HL-60 (cell line): ENCODE data around the gene SLC2A13.

ENCODE experiments used
- GABPA ChIP-seq: IDR thresholded peaks from 2 replicates; pipeline ENCODE4 v1.6.1; 2012; ENCODE audit warnings: low read depth
- TF ChIP-seq, protein P1 (sequence below): IDR thresholded peaks from one replicate; pipeline ENCODE4 v1.5.1; 2011; ENCODE audit warnings: low read length, control low read depth, inconsistent platforms; ENCODE audit not compliant: insufficient read depth

DNA sequence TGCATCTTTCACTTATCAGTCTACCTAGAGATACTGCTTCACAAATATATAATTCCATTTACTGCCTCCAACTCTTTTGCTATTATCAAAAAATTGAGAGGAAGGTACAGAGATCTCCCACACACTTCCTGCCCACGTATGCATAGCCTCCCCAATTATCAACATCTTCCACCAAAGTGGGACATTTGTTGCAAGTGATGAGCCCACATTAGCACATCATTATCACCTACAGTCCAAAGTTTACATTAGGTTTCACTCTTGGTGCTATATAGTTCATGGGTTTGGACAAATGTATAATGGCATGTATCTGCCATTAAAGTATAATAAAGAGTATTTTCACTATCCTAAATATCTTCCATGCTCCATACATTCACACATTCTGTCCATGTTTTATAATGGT, 66.3 kb downstream of the SLC2A13 start:
- TF ChIP-seq, protein P1, sequence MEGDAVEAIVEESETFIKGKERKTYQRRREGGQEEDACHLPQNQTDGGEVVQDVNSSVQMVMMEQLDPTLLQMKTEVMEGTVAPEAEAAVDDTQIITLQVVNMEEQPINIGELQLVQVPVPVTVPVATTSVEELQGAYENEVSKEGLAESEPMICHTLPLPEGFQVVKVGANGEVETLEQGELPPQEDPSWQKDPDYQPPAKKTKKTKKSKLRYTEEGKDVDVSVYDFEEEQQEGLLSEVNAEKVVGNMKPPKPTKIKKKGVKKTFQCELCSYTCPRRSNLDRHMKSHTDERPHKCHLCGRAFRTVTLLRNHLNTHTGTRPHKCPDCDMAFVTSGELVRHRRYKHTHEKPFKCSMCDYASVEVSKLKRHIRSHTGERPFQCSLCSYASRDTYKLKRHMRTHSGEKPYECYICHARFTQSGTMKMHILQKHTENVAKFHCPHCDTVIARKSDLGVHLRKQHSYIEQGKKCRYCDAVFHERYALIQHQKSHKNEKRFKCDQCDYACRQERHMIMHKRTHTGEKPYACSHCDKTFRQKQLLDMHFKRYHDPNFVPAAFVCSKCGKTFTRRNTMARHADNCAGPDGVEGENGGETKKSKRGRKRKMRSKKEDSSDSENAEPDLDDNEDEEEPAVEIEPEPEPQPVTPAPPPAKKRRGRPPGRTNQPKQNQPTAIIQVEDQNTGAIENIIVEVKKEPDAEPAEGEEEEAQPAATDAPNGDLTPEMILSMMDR: no peak
- TF ChIP-seq GABPA: no peak
